CD4-positive, alpha-beta T cell treated with Interleukin-21 for 1 hour (primary cell): Measurements from ENCODE around the gene SKAP2.
A peak's percentile ranks its signal among the peaks of the same experiment; 100 is the strongest.

Experiments
- DNase-seq: peaks from one replicate; pipeline ENCODE4 v3.0.0-alpha.2; 2020

Gene SKAP2, protein sequence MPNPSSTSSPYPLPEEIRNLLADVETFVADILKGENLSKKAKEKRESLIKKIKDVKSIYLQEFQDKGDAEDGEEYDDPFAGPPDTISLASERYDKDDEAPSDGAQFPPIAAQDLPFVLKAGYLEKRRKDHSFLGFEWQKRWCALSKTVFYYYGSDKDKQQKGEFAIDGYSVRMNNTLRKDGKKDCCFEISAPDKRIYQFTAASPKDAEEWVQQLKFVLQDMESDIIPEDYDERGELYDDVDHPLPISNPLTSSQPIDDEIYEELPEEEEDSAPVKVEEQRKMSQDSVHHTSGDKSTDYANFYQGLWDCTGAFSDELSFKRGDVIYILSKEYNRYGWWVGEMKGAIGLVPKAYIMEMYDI

DNA sequence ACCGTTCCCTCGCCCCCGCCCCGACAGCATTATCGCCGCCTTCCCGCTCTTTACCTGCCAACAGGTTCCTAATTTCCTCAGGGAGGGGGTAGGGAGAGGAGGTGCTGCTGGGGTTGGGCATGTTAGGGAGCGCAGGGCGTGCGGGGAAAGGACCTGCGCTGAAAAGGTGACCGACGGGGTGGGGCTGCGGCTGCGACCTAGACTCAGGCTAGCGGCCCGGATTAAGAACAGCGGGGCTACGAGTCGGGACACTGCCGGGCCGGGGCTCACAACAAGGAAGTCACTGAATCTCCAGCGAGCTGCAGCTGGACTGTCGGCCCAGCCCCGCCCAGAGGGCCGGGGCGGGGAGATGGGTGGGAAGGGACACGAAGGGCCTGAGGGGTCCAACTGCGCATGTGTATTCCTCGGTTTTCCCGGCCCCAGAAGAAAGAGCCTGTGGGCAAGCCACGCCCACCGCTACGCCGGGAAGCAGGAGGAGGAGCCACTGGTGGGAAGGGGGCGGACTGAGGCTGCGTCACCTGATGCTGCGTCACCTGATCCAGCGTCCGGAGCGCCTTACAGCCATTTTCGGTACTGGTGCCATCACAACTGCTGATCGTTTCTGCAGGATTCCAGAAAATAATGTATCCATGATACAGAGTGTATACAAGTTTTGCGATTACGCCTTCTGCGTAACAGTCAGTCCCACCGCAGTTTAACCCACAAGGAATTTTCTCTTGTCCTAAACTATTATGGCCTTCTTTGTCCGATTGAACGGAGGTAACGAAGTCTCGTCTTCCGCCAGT, at the start of gene SKAP2:
SKAP2 (minus strand) TSS at position 282 of the 785 bp plus-strand sequence; CDS start at position 121, 161 bp downstream.
- peak; percentile 90 for DNase-seq

DNA sequence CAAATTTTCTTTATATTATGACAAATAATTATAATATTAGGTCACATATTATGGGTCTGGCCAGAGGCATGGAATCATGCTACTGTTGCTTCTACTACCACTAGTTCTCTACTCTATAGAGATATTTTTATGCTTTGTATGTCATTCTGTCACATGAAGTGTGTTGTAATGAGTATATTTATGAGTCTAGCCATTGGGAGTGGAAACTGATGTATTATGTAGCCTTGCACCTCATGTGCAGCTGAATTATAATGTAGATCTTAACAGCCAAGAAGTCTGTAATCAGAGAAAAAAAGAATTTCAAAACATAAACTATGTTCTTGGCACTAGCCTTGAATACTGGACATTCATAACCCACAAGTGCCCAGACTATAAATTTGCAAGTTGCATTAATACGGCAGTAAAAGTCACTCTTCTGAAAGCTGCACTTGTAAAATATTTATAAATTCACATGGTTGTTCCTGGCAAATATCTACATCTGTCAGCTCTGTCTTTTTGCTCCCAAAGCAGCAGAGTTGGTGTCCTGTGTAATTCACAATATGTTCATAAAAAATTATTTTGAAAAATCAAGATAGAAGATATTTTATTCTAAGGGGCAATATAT, 48.6 kb upstream of the SKAP2 start:
- no peak for DNase-seq

DNA sequence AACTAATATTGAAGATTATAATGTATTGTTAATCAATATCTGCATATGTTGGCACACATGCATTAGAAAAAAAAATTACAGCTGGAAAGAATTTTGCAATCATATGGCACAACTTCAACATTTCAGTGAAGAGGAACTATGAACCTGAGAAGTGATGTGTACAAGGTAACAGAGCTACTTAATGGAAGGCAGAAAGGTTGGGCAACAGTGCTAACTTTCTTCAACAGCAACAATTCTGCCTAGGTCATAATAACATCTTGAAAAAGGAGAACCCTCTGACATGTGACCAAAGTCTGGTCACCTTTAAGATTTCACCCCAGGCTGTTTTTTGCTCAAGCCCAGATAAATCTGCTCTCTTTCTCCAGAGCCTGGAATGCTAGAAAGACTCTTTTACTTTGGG, 47.9 kb upstream of the SKAP2 start:
- peak; percentile 0 for DNase-seq

DNA sequence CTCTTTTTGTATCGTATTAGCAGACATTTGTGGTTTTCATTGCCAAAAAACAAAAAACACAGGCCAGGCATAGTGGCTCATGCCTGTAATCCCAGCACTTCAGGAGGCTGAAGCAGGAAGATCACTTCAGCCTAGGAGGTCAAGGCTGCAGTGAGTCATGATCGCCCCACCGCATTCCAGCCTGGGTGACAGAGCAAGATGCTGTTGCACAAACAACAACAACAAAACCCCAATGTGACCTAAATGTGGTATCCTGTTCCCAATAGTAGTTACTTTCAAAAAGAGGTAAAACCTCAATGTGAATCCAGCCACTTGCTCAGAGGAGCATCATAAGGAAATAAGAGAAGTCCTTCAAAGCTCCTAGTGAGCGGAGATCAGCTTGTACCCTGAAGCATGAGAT, 45.8 kb upstream of the SKAP2 start:
- no peak for DNase-seq

DNA sequence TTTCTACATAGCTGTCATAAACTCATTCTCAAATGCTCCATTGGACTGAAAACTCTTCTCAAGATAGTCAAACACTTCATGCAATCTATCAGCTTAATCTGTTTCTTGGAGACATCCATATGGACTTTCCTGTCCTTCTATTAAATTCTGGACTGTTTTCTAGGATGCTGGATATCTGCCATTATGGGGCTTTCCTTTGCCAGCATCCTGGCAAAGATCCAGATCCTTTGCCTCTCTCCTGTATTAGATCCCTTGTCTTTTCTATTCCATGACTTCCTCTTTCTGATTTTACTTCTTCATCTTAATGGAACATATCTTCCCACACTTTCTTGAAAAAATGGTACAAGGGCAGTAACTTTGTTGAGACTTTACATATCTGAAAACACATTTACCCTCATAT, 35.9 kb upstream of the SKAP2 start:
- no peak for DNase-seq

DNA sequence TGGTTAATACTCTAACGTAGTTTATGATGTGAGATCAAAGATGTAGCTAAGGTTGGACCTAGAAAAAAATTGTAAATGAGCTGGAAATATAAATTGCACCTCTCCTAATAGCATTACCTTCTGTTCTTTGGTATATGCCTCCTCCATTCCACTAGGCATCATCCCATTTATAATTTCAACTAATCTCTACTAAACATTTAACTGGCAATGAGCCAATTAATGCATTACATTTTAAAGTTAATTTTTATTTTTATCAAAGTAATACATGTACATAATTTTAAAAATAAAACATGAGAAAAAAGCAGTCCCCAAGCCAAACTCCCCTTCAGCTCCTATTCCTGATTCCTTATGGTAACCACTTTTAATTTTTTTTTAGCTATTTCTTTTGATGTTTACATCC, 35.1 kb upstream of the SKAP2 start:
- DNase-seq = no peak

DNA sequence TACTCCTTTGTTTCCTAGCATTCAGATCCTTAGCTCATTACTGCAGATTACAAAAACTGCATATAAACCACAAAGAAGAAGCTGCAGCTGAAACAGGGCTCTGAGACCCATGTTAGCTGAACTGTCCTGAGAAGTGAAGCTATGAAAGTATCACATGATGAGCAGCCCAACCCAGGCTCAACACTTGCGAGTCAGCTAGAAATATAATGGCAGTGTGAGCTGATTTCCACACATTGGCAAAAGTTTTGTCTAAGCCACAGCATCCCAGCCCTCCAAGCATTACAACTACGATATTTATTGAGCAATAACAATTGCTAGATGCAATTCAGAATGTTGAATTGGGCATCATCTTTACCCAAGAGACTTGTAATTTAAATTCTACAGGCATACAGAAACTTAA, 34.5 kb upstream of the SKAP2 start:
- DNase-seq = no peak

DNA sequence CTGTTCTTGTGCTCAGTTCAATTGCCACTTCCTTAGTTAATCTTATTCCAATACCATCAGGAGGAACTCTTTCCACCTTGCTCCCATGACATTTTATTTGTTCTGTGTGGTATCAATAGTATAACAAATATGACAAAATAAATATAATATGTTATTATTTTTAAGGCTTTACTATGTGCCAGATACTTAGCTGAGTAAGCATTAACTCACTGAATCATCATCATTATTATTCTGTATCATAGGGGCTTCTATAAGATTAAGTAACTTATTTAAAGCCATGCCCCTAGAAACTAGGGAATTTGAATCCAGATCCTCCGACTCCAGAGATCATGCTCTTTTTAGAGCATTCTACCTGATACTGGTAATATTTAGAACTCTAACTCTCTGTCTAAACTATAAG, 33.5 kb upstream of the SKAP2 start:
- DNase-seq = no peak

DNA sequence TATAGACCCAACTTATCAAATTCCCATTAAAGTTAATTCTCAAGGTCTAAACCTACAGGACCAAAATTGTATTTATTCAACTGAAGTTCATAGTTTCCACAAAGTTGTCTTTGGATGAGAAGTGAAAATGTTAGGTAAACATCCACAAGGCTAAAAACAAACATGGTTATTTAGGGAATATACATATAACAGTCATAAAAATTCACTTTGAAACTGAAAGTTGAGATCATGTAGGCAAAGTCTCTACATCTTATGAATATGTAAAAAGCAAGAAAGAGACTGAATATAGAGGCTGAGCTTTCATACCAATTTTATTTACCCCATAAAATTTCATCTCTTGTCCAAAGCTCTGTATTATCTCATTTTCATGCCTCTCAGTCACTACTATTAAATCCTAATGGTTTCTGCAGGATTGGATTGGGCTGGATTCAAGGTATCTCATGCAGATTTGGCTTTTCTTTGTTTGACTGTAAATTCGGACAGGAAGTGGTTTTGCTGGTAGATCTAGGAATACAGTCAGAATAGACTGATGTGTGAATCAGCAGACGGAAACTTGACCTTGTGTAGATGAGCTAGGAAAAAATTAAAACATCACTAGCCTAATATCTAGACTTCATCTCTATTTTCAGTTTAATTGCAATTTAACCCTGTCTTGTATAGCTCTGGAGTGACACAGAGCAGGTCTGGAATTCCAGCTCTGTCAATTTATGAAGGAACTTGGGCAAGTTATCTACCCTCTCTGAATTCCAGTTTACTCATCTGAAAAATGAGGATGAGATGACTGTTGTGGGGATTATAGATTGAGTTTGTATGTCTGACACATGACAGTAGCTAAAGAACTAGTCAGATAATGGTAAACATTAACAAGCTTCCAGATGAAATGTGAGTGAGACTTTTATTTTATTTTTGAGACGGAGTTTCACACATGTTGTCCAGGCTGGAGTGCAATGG, 27.3 kb upstream of the SKAP2 start:
- DNase-seq = no peak

DNA sequence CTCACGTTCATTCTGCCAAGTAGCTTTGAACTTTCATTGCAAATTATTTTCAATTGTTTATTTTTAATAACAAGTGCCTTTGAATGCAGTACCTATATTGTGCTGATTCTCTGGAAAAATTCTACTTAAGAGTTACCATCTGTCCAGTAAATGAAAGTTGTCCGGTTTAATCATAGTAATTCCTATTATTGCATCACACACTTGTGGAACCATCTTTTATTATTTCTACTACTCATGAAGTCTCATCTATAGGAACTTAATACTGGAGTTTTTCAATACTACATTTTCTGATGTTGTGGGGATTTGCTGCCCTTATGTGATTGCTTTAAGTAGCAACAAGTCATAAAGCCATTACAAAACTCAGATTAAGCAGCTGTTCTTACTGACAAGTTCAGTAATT, 16.5 kb upstream of the SKAP2 start:
- no peak for DNase-seq

DNA sequence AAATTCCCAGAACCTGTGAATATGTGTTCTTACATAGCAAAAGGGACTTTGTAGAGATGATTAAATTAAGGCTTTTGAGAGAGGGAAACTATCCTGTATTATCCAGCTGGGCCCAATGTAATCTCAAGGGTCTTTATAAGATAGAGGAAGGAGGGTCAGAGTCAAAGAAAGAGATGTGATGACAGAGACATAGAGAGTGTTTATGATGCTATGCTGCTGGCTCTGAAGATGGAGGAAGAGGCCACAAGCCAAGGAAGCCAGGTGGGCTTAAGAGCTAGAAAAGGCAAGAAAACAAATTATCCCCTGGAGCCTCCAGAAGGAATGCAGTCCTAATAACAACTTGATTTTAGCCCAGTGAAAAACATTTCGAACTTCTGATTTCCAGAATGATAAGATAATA, 15.3 kb upstream of the SKAP2 start:
- no peak for DNase-seq

DNA sequence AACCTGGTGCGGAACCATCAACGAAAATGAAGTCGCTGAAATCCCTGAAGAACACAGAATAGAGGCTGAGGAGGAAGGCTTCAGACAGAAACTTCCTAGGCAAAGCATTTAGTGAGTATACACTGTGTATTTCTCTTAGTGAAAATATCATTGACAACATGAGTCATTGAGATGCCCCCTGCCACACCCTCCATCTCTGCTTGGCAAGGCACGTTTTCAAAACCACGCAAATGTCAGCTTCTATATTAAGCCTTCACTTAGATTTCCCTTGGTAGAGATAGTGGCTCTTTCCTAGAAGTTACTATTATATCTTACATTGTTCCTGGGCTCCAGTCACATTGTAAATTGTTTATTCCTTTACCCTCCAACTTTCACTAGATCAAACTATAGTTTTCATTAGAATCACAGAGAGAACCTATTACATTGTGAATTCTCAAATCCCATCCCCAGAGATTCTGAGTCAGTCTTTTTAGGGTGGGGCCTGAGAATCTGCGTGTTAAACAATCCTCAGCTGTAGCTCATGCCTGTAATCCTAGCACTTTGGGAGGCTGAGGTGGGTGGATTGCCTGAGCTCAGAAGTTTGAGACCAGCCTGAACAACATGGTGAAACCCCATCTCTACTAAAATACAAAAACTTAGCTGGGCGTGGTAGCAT, 4.6 kb upstream of the SKAP2 start:
- no peak for DNase-seq

DNA sequence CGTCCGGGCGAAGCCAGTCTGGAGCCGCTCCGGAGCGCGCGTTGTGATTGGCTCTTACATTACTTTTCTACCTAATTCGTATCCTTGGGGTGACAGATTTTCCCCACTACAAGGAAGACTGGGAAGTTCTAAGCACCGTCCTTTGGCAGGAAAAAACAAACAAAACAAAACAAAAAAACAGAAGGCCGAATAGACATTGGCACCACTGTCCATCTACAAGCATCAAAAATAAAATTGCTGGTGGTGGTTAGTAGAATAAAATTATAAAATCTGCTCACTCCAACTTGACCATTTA, 651 bp upstream of the SKAP2 start:
- DNase-seq = no peak

DNA sequence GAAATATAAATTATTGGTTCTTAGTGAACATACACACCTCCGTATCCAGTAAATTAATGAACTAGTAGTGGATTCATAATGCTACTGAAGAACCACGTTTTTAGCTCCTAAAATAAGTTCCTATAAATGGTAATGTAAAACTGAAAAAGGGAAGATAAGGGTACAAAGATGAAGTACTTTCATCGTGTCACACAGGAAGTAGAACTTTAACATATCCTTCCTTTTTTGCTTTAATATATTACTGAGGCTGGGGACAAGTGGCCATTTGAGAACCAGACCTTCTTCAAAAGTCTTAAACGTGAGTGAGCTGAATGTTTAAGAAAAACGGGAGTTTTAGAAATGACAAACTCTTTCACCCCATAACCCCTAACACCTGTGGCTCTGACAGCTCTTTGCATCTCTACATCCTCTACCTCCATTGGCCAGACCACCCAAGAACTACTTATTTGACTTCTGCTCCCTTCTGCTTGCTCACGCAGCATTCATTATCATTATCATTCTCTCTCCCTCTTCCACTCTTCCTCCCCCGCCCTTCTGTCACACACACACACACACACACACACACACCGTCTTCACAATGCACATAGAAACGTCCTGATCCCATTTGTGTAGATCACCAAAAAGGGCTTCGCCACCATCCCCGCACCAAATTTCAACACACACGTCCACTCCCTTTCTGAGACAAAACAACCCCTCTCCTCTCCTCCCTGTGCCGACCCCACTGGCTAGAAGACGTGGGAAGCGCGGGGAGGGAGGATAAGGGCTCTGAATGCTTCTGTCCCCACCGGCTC, 677 bp downstream of the SKAP2 start:
- peak; percentile 46 for DNase-seq

DNA sequence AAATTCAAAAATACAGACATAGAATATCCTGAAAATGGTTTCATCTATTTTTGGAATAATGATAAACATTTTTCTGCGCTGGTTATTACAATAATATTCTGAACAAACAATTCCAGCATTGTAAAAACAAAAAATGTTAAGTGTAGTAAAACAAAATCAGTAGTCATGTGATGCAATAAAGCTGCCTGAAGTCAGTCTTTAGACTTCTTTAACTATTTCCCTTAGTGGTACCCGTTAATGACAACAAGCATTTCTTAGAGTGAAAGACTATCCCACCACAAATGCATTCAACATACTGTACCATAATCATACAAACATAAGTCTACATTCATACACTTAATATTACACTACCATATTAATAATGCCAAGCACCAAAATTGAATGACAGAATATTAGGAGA, 1.6 kb downstream of the SKAP2 start:
- DNase-seq = no peak

DNA sequence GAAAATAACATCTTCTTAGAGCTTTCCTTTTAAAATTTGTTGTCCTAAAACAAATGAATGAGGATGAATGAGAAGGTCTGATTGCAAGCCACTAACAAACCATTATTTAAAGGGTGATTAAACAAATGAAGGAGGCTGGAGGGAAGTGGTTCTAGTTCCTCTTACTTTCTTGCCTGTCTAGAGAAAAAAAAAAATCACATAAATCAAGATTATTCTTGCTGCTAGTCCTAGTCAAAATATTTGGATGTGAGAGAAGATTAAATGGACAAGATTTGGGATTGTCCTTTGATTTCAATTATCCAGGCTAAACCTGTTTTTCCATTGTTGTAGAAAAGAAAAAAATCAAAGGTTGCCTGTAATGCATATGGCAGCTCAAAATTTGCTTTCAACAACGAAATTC, 3.3 kb downstream of the SKAP2 start:
- no peak for DNase-seq

DNA sequence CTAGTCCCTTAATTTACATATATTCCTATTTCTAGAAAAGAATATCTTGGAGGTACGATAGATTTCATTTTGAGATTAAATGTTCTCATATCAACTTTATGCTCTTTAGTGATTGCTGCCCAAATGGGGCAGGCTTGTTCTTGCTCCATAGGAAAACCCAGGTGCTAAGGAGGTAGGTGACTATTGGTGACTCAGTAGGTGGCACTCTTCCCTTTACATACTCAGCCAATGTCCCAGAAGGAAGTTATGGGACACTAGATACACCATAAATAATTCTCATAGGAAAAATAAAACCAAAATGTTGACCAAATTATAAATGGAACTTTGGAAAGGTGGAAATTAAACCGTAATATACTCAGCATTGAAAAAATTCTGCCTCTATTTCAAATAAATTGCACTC, 4.0 kb downstream of the SKAP2 start:
- DNase-seq = no peak

DNA sequence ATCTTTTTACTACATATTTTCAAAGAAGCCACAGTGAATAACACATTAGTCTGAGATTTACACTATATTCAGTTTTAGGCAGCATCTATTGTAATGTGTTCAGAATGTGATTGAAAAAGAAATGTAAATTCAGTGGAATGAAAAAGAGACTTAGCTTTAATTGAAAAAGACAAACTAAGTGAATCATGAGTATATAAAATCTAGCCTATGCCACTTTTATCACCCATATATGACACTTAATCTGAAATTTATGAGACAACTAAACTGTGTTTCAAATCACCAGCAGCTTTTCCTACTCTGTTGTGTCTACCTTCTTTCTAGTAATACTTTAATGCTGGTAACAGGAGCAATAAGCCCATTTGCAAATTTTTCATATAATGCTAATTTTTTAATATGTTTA, 4.7 kb downstream of the SKAP2 start:
- DNase-seq = no peak

DNA sequence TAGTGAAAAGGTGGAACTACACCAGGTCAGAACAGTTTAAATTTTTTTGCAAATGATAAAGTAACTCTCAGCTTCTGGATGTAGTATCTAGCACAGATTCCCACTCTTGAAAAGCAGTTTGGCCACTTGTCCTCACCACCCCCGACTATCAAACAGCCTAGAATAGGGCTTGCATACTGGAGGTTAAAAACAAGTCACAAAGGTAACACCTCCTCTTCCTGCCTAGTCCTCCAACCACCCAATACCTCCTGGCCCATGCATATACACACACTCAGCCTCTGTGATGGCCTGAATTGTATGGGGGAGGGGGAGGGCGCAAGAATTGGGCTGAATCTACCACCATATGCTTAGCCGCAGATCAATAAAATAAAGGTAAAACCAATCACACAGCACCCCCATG, 5.7 kb downstream of the SKAP2 start:
- DNase-seq = no peak

DNA sequence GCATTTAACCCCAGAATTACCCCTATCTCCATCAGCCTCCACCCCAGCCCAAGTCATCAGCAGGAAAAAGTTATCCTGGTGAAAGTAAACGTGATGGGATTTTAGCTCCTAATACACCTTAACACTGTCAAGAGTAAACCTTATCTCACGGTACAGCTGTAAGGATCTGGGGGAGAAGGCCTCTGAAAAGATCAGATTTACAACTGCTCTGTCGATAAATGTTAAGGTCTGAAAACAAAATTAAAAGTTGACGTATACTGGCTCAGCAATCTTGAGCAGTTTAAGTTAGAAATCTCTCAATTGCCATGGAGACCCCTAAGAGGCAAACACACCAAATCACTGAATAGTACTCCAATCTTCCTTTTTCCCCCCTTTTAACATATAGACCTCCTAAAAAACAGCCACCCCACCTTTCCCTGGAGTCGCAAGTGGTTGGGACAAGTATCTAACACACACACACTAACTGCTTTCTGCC, 6.1 kb downstream of the SKAP2 start:
- no peak for DNase-seq

DNA sequence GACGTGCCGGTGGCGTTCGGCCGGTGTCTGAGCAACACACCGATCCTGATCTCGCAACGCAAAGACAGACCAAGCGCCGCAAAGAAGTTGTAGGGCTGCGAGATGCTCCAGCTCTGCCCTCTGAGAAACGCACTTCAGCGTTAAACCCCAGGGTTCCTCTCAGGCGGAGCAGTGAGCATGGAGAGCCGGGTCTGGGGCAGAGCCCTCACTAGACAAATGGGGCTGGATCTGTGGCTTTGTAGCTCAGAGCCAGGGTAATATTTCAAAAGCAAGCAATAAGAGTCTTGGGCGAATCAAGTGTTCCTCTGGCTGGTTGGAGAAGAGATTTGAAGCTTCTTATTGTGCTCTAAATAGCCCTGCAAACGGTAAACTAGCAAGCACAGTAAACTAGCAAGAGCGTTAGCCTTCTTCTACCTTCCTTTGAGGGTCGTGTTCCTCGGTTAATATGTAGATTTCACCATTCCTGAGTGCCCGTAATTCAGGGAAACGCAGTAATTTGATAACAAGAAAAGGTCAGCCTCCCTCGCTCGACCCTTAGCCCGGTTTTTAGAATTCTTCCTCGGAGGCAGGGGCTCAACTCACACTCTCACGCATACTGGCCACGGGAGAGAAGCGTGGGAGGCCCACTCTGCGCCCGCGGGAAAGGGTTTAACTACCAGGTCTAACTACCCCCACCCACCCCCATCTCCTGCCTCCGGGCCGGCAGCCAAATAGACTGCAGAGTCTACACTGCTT, 6.7 kb downstream of the SKAP2 start:
- DNase-seq = no peak
